H9 (cell line): ENCODE results near the gene ZNF665. TPM values are rescaled to one million over a fixed set of nuclear protein-coding genes. Genes with fewer than 3 reads are reported as not detected.

Experiments used
- DNase-seq: peaks from one replicate; pipeline ENCODE4 v3.0.0-alpha.2; 2017
- H2AFZ ChIP-seq: one replicate; pipeline ENCODE4 v1.6.1; 2013; ENCODE audit warnings: mild to moderate bottlenecking, low read length, control low read depth, moderate library complexity
- H2AK5ac ChIP-seq: 2 replicates; pipeline ENCODE4 v1.6.1; 2013; ENCODE audit warnings: low read length, control low read depth, mixed read lengths; ENCODE audit not compliant: insufficient read length
- H2BK120ac ChIP-seq: one replicate; pipeline ENCODE4 v1.6.1; 2013; ENCODE audit warnings: low read depth, mild to moderate bottlenecking, low read length, control low read depth, inconsistent platforms; ENCODE audit not compliant: poor library complexity, severe bottlenecking
- H2BK12ac ChIP-seq: 2 replicates; pipeline ENCODE4 v1.6.1; 2013; ENCODE audit warnings: low read length, control low read depth, mixed read lengths, low read depth; ENCODE audit not compliant: insufficient read length
- H2BK15ac ChIP-seq: 2 replicates; pipeline ENCODE4 v1.6.1; 2013; ENCODE audit warnings: low read depth, low read length, control low read depth
- H2BK20ac ChIP-seq: one replicate; pipeline ENCODE4 v1.6.1; 2013; ENCODE audit warnings: low read depth, mild to moderate bottlenecking, low read length, control low read depth, inconsistent platforms; ENCODE audit not compliant: poor library complexity, severe bottlenecking
- H2BK5ac ChIP-seq: 2 replicates; pipeline ENCODE4 v1.6.1; 2013; ENCODE audit warnings: low read length, control low read depth, mixed read lengths; ENCODE audit not compliant: insufficient read length
- H3K14ac ChIP-seq: 2 replicates; pipeline ENCODE4 v1.6.1; 2013; ENCODE audit warnings: low read length, control low read depth; ENCODE audit not compliant: insufficient read depth
- H3K18ac ChIP-seq: 2 replicates; pipeline ENCODE4 v1.6.1; 2013; ENCODE audit warnings: low read depth, mild to moderate bottlenecking, mixed read lengths, low read length, control low read depth; ENCODE audit not compliant: insufficient read length
- H3K23ac ChIP-seq: 2 replicates; pipeline ENCODE4 v1.6.1; 2013; ENCODE audit warnings: low read length, control low read depth, mixed read lengths, low read depth; ENCODE audit not compliant: insufficient read length
- H3K23me2 ChIP-seq: 2 replicates; pipeline ENCODE4 v1.6.1; 2013; ENCODE audit warnings: low read depth, mild to moderate bottlenecking, mixed read lengths, low read length, control low read depth; ENCODE audit not compliant: insufficient read length, poor library complexity, severe bottlenecking
- H3K27ac ChIP-seq: 2 replicates; pipeline ENCODE4 v1.5.1; 2013; ENCODE audit warnings: low read length, control low read depth, mixed read lengths, low read depth; ENCODE audit not compliant: insufficient read length
- H3K27me3 ChIP-seq: 2 replicates; pipeline ENCODE4 v1.6.1; 2013; ENCODE audit warnings: low read length, control low read depth, inconsistent platforms; ENCODE audit not compliant: insufficient read depth
- H3K4ac ChIP-seq: 2 replicates; pipeline ENCODE4 v1.6.1; 2013; ENCODE audit warnings: low read depth, mild to moderate bottlenecking, control low read depth, inconsistent platforms, low read length, moderate library complexity
- H3K4me1 ChIP-seq: 2 replicates; pipeline ENCODE4 v1.6.1; 2013; ENCODE audit warnings: low read length, control low read depth, inconsistent platforms; ENCODE audit not compliant: insufficient read depth
- H3K4me2 ChIP-seq: 2 replicates; pipeline ENCODE4 v1.6.1; 2013; ENCODE audit warnings: low read length, control low read depth, mixed read lengths; ENCODE audit not compliant: insufficient read length, insufficient read depth
- H3K56ac ChIP-seq: 2 replicates; pipeline ENCODE4 v1.6.1; 2013; ENCODE audit warnings: low read depth, mild to moderate bottlenecking, mixed read lengths, low read length, control low read depth; ENCODE audit not compliant: insufficient read length
- H3K79me1 ChIP-seq: 2 replicates; pipeline ENCODE4 v1.6.1; 2013; ENCODE audit warnings: low read depth, mild to moderate bottlenecking, moderate library complexity, low read length, control low read depth, inconsistent platforms; ENCODE audit not compliant: insufficient read depth, poor library complexity, severe bottlenecking
- H3K79me2 ChIP-seq: 2 replicates; pipeline ENCODE4 v1.6.1; 2013; ENCODE audit warnings: low read length, control low read depth, inconsistent platforms; ENCODE audit not compliant: insufficient read depth
- H3K9ac ChIP-seq: 2 replicates; pipeline ENCODE4 v1.6.1; 2013; ENCODE audit warnings: low read length, control low read depth, mixed read lengths; ENCODE audit not compliant: insufficient read length; ENCODE audit errors: extremely low read depth
- H3K9me3 ChIP-seq: one replicate; pipeline ENCODE4 v1.6.1; 2013; ENCODE audit warnings: low read depth, low read length, inconsistent platforms; ENCODE audit not compliant: control insufficient read depth
- H3T11ph ChIP-seq: one replicate; pipeline ENCODE4 v1.6.1; 2013; ENCODE audit warnings: mild to moderate bottlenecking, low read length, control low read depth, inconsistent platforms
- H4K20me1 ChIP-seq: one replicate; pipeline ENCODE4 v1.6.1; 2013; ENCODE audit not compliant: control insufficient read depth, insufficient read length, insufficient read depth
- H4K5ac ChIP-seq: 2 replicates; pipeline ENCODE4 v1.6.1; 2013; ENCODE audit warnings: low read depth, mild to moderate bottlenecking, mixed read lengths, low read length, control low read depth; ENCODE audit not compliant: insufficient read length
- H4K8ac ChIP-seq: replicated peaks from 2 replicates; pipeline ENCODE4 v1.6.1; 2013; ENCODE audit warnings: low read length, control low read depth, mixed read lengths, low read depth; ENCODE audit not compliant: insufficient read length
- H4K91ac ChIP-seq: 2 replicates; pipeline ENCODE4 v1.6.1; 2013; ENCODE audit warnings: low read depth, mild to moderate bottlenecking, moderate library complexity, mixed read lengths, low read length, control low read depth; ENCODE audit not compliant: insufficient read length
- H3K27ac Mint-ChIP-seq, 3 experiments: 2 replicates in 2 of 3; 3 replicates in 1 of 3; pipeline ENCODE4 v1.8.0; 2020 to 2021; ENCODE audit warnings: mixed read lengths in 3 of 3, mild to moderate bottlenecking in 1 of 3, moderate library complexity in 1 of 3
- H3K27me3 Mint-ChIP-seq: 2 replicates; pipeline ENCODE4 v1.8.0; 2021; ENCODE audit warnings: low read depth, mild to moderate bottlenecking, moderate library complexity, mixed read lengths
- H3K36me3 Mint-ChIP-seq, 3 experiments: 2 replicates in 2 of 3; 3 replicates in 1 of 3; pipeline ENCODE4 v1.8.0; 2020 to 2021; ENCODE audit warnings: low read depth in 3 of 3, mixed read lengths in 3 of 3; ENCODE audit not compliant: insufficient read depth in 1 of 3
- H3K4me1 Mint-ChIP-seq, 2 experiments: 2 replicates each; pipeline ENCODE4 v1.8.0; 2020; ENCODE audit warnings: mixed read lengths in 2 of 2
- H3K4me3 Mint-ChIP-seq, 2 experiments: 2 replicates in 1 of 2; 3 replicates in 1 of 2; pipeline ENCODE4 v1.8.0; 2020 to 2021; ENCODE audit warnings: mild to moderate bottlenecking in 2 of 2, mixed read lengths in 2 of 2, moderate library complexity in 1 of 2
- H3K9me3 Mint-ChIP-seq, 2 experiments: 2 replicates in 1 of 2; 3 replicates in 1 of 2; pipeline ENCODE4 v1.8.0; 2020; ENCODE audit warnings: mild to moderate bottlenecking in 2 of 2, mixed read lengths in 2 of 2, moderate library complexity in 1 of 2
- WGBS: extraction: QIAGEN DNeasy Blood & Tissue Kit; methylation state at CpG from one replicate; pipeline ENCODE4 v1.1.7; 2013; ENCODE audit warnings: missing lambda C conversion rate, low lambda C conversion rate, mixed read lengths; ENCODE audit not compliant: insufficient read length; ENCODE audit errors: extremely low coverage; 5-methylcytosine and 5-hydroxymethylcytosine counted together
- total RNA-seq: library from RNA; stranded (reverse); gene quantifications from 2 replicates; pipeline ENCODE4 v1.2.1, GENCODE V29; 2021
- TF ChIP-seq, protein P1 (sequence below): fragments of 200-600 bp; sonication (generic); conservative IDR thresholded peaks from 3 replicates; pipeline ENCODE4 v1.8.0; 2021; ENCODE audit warnings: antibody characterized with exemption, mild to moderate bottlenecking

Gene ZNF665
- total RNA-seq, 1 experiment from 2014 or later: 3.7 TPM

- H3K23ac ChIP-seq: no peak overlapping the region
- no peak overlapping the region for H2BK5ac ChIP-seq
- peaks cover 2 to 7% of the 10 kb centered on the region in 2 experiments; a peak in 2 of 4 replicates for H3K4me1 Mint-ChIP-seq
- H3K4me1 ChIP-seq: no peaks in the 10 kb centered on the region; the same call in 1 of the 2 replicates
- H3K9me3 Mint-ChIP-seq: peaks cover 0 to 2% of the 10 kb centered on the region in 2 experiments; a peak in 1 of 5 replicates
- no peak overlapping the region for H3K27ac ChIP-seq
- TF ChIP-seq, protein P1, sequence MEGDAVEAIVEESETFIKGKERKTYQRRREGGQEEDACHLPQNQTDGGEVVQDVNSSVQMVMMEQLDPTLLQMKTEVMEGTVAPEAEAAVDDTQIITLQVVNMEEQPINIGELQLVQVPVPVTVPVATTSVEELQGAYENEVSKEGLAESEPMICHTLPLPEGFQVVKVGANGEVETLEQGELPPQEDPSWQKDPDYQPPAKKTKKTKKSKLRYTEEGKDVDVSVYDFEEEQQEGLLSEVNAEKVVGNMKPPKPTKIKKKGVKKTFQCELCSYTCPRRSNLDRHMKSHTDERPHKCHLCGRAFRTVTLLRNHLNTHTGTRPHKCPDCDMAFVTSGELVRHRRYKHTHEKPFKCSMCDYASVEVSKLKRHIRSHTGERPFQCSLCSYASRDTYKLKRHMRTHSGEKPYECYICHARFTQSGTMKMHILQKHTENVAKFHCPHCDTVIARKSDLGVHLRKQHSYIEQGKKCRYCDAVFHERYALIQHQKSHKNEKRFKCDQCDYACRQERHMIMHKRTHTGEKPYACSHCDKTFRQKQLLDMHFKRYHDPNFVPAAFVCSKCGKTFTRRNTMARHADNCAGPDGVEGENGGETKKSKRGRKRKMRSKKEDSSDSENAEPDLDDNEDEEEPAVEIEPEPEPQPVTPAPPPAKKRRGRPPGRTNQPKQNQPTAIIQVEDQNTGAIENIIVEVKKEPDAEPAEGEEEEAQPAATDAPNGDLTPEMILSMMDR: no peak
- no peak overlapping the region for H2BK15ac ChIP-seq
- H3K4ac ChIP-seq: no peak overlapping the region
- H2AFZ ChIP-seq: no peak overlapping the region
- no peaks in the 10 kb centered on the region for H3K79me1 ChIP-seq
- no peak overlapping the region for H4K5ac ChIP-seq
- no peak for DNase-seq
- no peaks in the 10 kb centered on the region for H3K27me3 ChIP-seq
- peaks cover 6 to 26% (median 17%) of the 10 kb centered on the region in 3 experiments for H3K36me3 Mint-ChIP-seq
- H3T11ph ChIP-seq: no peak overlapping the region
- no CpG with 5 or more reads among the region's 7 CpGs for WGBS
- no peak overlapping the region for H2BK12ac ChIP-seq
- H4K91ac ChIP-seq: no peak overlapping the region
- H2BK120ac ChIP-seq: no peak overlapping the region
- H4K20me1 ChIP-seq: no peaks in the 10 kb centered on the region
- H3K9me3 ChIP-seq: no peaks in the 10 kb centered on the region
- H3K9ac ChIP-seq: no peak overlapping the region
- no peak overlapping the region for H4K8ac ChIP-seq
- H2AK5ac ChIP-seq: no peak overlapping the region
- no peak overlapping the region for H2BK20ac ChIP-seq
- H3K14ac ChIP-seq: no peak overlapping the region
- no peak overlapping the region for H3K4me2 ChIP-seq
- no peaks in the 10 kb centered on the region for H3K27me3 Mint-ChIP-seq
- no peak overlapping the region for H3K4me3 Mint-ChIP-seq
- H3K23me2 ChIP-seq: no peaks in the 10 kb centered on the region
- no peak overlapping the region for H3K27ac Mint-ChIP-seq
- no peak overlapping the region for H3K56ac ChIP-seq
- H3K18ac ChIP-seq: no peak overlapping the region
- H3K79me2 ChIP-seq: no peaks in the 10 kb centered on the region
Measured at GRCh38 chr19:53123400-53123799, 69.8 kb downstream of the ZNF665 start.

Other genes starting within 250 kb of the ZNF665 start
- gene ZNF816, start 230.5 kb downstream of the ZNF665 start, total RNA-seq: 14.0 and 15.1 TPM in 2 replicates
- gene ERVV-1, start 179.4 kb downstream of the ZNF665 start, total RNA-seq: not detected in 2 replicates
- not detected in 2 replicates for gene ERVV-2, start 148.6 kb downstream of the ZNF665 start, total RNA-seq
- gene ZNF160, start 89.9 kb downstream of the ZNF665 start, total RNA-seq: 31.1 and 31.7 TPM in 2 replicates
- gene ZNF415, start 60.4 kb downstream of the ZNF665 start, total RNA-seq: 10.3 and 12.3 TPM in 2 replicates
- 17.8 and 18.8 TPM in 2 replicates for gene ZNF347, start 34.3 kb downstream of the ZNF665 start, total RNA-seq
- gene ZNF677, start 61.5 kb upstream of the ZNF665 start, total RNA-seq: 39.3 and 40.5 TPM in 2 replicates
- not detected in 2 replicates for gene VN1R2, start 64.9 kb upstream of the ZNF665 start, total RNA-seq
- not detected in 2 replicates for gene VN1R4, start 74.4 kb upstream of the ZNF665 start, total RNA-seq
- gene ZNF845, start 140.4 kb upstream of the ZNF665 start, total RNA-seq: 17.4 TPM in 2 replicates
- 37.7 and 39.2 TPM in 2 replicates for gene ZNF525, start 172.3 kb upstream of the ZNF665 start, total RNA-seq
- gene ZNF765, start 201.8 kb upstream of the ZNF665 start, total RNA-seq: 20.4 and 23.1 TPM in 2 replicates
- 32.7 and 33.8 TPM in 2 replicates for gene ZNF761, start 238.6 kb upstream of the ZNF665 start, total RNA-seq